Measurements from ENCODE around the gene NUCB2. TPM values are rescaled to one million over a fixed set of nuclear protein-coding genes. Genes with fewer than 3 reads are reported as not detected.

NUCB2 gene
- total RNA-seq, 4 donors from 2014 or later, result 12.2 to 42.7 (median 17.3) TPM

- H3K27me3 ChIP-seq, result no peaks in the 10 kb centered on the region
- no peak for DNase-seq
- H3K4me1 ChIP-seq, result no peaks in the 10 kb centered on the region
- no peaks in the 10 kb centered on the region for H3K9me3 ChIP-seq
- H3K27ac ChIP-seq, result no peak overlapping the region
- H3K4me3 ChIP-seq, result no peak overlapping the region
- no peak for TF ChIP-seq CTCF (IDR thresholded peaks at IDR 0.05)
- no peak for TF ChIP-seq POLR2A (IDR thresholded peaks at IDR 0.05)
- no peaks in the 10 kb centered on the region for H3K36me3 ChIP-seq
These were observed 52.4 kb downstream of the NUCB2 start for GRCh38 chr11:17328871-17329494.

DNA sequence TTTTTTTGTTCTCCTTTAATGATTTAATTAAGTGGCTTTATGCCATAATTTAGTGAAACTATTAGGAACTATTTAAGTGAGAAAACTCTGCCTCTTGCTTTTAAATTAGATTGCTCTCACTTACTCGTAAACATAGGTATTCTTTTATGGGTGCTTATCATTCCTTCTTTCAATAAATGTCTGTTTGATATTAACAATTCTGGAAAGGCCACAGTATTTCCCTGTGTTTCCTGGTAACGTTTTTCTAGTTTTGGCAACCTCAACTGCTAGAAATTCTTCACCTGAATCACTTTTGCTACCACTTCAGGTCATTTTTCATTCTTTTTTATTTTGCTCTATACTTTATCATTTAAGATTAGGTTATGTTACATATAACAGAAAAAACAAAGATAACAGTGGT, 55.1 kb downstream of the NUCB2 start:
- H3K27me3 ChIP-seq, result no peaks in the 10 kb centered on the region
- no peaks in the 10 kb centered on the region for H3K9me3 ChIP-seq
- no peak overlapping the region for H3K4me3 ChIP-seq
- H3K36me3 ChIP-seq, result no peaks in the 10 kb centered on the region
- H3K4me1 ChIP-seq, result no peaks in the 10 kb centered on the region
- no peak for DNase-seq
- no peak overlapping the region for H3K27ac ChIP-seq
- TF ChIP-seq CTCF (IDR thresholded peaks at IDR 0.05) (no peak), POLR2A (IDR thresholded peaks at IDR 0.05) (no peak)

DNA sequence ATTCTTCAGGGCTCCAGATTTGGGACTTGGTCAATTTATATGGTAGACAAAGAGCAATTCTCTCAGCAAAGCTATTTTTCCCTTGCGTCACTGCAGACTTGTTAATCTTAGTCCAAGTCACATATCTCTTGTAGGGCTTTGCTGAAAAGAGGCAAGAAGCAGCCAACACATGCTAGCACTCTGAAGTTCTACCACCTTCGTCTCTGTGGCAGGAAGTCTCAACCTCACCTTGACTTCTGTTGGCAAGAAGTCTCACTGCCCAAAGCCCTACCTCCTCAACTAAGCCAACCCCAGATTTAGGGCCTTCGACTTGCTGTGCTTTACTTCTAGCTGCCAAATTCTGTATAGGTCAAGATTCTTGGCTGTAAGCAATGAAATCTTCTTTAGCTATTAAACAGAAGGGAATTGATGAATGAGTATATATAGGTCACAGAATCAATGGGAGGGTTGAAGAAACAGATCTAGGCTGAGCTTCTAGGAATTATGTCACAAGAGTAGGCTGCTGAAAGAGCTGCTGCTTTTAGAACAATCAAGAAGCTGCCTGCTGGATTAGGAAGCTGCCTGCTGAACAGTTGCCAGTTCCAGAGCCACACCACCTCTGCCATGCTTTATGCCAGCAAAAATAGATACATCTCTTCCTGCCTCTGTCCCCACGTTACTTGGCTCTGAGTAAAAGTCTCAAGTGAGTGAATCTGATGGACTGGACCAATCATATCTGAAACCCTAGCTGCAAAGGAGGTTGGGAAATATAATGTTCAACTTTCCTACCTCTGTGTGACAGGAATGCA, 57.5 kb downstream of the NUCB2 start:
- H3K9me3 ChIP-seq, result no peaks in the 10 kb centered on the region
- no peak for TF ChIP-seq CTCF (IDR thresholded peaks at IDR 0.05)
- H3K36me3 ChIP-seq, result no peaks in the 10 kb centered on the region
- no peaks in the 10 kb centered on the region for H3K27me3 ChIP-seq
- no peak for DNase-seq
- H3K27ac ChIP-seq, result no peak overlapping the region
- H3K4me3 ChIP-seq, result no peak overlapping the region
- H3K4me1 ChIP-seq, result no peaks in the 10 kb centered on the region

DNA sequence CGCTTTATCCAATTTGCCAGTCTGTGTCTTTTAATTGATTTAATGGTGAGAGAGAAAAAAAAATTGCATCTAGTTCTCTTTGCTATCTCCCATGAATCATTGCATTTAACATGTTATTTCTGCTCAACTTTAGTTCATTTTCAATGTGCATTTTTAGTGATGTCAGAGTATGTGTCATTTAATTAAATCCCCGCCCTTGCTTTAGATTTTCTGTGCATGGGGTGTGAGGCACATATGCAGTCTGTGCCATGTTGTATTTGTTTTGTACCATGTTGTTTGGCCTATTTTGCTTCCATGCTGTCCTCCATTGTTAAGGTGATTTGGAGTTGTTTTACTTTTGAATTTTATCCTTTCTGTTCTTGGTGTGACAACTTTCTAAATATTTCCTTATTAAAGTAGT, 66.7 kb downstream of the NUCB2 start:
- Histone ChIP-seq H3K27ac (no peak overlapping the region), H3K9me3 (no peaks in the 10 kb centered on the region), H3K4me3 (no peak overlapping the region), H3K4me1 (no peaks in the 10 kb centered on the region), H3K27me3 (no peaks in the 10 kb centered on the region), H3K36me3 (no peaks in the 10 kb centered on the region)
- DNase-seq, result no peak
- TF ChIP-seq POLR2A (IDR thresholded peaks at IDR 0.05) (no peak), CTCF (IDR thresholded peaks at IDR 0.05) (no peak)

- Histone ChIP-seq H3K9me3 (no peaks in the 10 kb centered on the region), H3K27me3 (no peaks in the 10 kb centered on the region), H3K4me3 (no peak overlapping the region), H3K36me3 (no peaks in the 10 kb centered on the region), H3K27ac (no peak overlapping the region), H3K4me1 (no peaks in the 10 kb centered on the region)
- DNase-seq, result no peak
- TF ChIP-seq CTCF (IDR thresholded peaks at IDR 0.05), result no peak
- no peak for TF ChIP-seq POLR2A (IDR thresholded peaks at IDR 0.05)
These were observed 67.4 kb downstream of the NUCB2 start for GRCh38 chr11:17343907-17344306.

All from Peyer's patch (tissue), 4 donors.